K562 (cell line): ENCODE measurements around the gene TAP2. TPM values are rescaled to one million over a fixed set of nuclear protein-coding genes. Genes with fewer than 3 reads are reported as not detected.
A peak's percentile ranks its signal among the peaks of the same experiment; 100 is the strongest.

Source experiments
- ATAC-seq: fragments of 200-7000 bp; cut with Tn5 transposase; 3 replicates; pipeline ENCODE4 v1.9.1; 2020; ENCODE audit warnings: moderate library complexity
- BruUV-seq: library from RNA; stranded (reverse); fragments of 400-500 nt; replicated peaks from 2 replicates; lab custom pipeline; 2021; lab: Mats Ljungman, UMichigan
- CTCF ChIA-PET: fragments of 300-600 bp; formaldehyde crosslinking; extraction: SDS; loops from one replicate; lab custom pipeline; 2021; ENCODE audit warnings: low intra/inter-chr PET ratio; lab: Yijun Ruan, JAX
- POLR2A ChIA-PET: fragments of 300-600, 350-650 bp; sonication (Branson Sonifier 250); formaldehyde crosslinking; extraction: SDS; loops from one replicate; lab custom pipeline; 2021; ENCODE audit warnings: antibody characterized with exemption, inconsistent platforms; lab: Yijun Ruan, JAX
- DNase-seq, 4 experiments: peaks; one replicate each; pipeline versions ENCODE4 v3.0.0 to v3.0.0-alpha.2; 2011 to 2018; ENCODE audit warnings: low spot score in 3 of 4, mixed read lengths in 3 of 4; ENCODE audit errors: extremely low read depth in 1 of 4
- FAIRE-seq: peaks from 2 replicates; lab custom pipeline; 2011; peaks lifted over from hg19 to GRCh38; lab: Jason Lieb, UNC
- H2AFZ ChIP-seq: 2 replicates; pipeline ENCODE4 v1.6.0; 2011; ENCODE audit warnings: low read depth, low read length, control low read depth, inconsistent platforms
- H3K27ac ChIP-seq: fragments of 200-600 bp; 3 replicates; pipeline ENCODE4 v1.8.0; 2011; ENCODE audit warnings: low read depth, mild to moderate bottlenecking, control low read depth, inconsistent platforms, low read length, moderate library complexity, mixed read lengths; ENCODE audit errors: extremely low read depth
- H3K27me3 ChIP-seq, 2 experiments: fragments of 300-600 bp in 1 of 2; 2 replicates in 1 of 2; 3 replicates in 1 of 2; pipeline versions ENCODE4 v1.6.0 to v1.8.0; 2011; ENCODE audit warnings: inconsistent platforms in 2 of 2, low read length in 2 of 2, mild to moderate bottlenecking in 1 of 2, mixed read lengths in 1 of 2, moderate library complexity in 1 of 2; ENCODE audit not compliant: control insufficient read depth in 2 of 2, insufficient read depth in 2 of 2
- H3K36me3 ChIP-seq: fragments of 300-600 bp; 3 replicates; pipeline ENCODE4 v1.8.0; 2011; ENCODE audit warnings: mild to moderate bottlenecking, low read length, inconsistent platforms; ENCODE audit not compliant: control insufficient read depth, insufficient read depth
- H3K4me1 ChIP-seq, 2 experiments: fragments of 200-600 bp in 1 of 2; replicated peaks in 1 of 2; 2 replicates in 1 of 2; 3 replicates in 1 of 2; pipeline versions ENCODE4 v1.5.1 to v1.8.0; 2011; ENCODE audit warnings: inconsistent platforms in 2 of 2, low read length in 2 of 2, mild to moderate bottlenecking in 1 of 2, mixed read lengths in 1 of 2, moderate library complexity in 1 of 2; ENCODE audit not compliant: control insufficient read depth in 2 of 2, insufficient read depth in 2 of 2
- H3K4me2 ChIP-seq: 2 replicates; pipeline ENCODE4 v1.6.1; 2011; ENCODE audit warnings: low read length, control low read depth, inconsistent platforms, mixed read lengths; ENCODE audit not compliant: insufficient read depth
- H3K4me3 ChIP-seq: fragments of 200-600 bp; sonication (generic), shearing (Covaris generic); 2 replicates; pipeline ENCODE4 v1.5.1; 2016; ENCODE audit warnings: control low read depth, inconsistent platforms
- H3K79me2 ChIP-seq: fragments of 200-600 bp; 3 replicates; pipeline ENCODE4 v1.8.0; 2011; ENCODE audit warnings: low read length, inconsistent platforms; ENCODE audit not compliant: control insufficient read depth, insufficient read depth
- H3K9ac ChIP-seq, 2 experiments: 2 replicates each; pipeline versions ENCODE4 v1.6.0 to v1.6.1; 2011; ENCODE audit warnings: low read depth in 2 of 2, low read length in 2 of 2, control low read depth in 1 of 2, inconsistent platforms in 1 of 2, mild to moderate bottlenecking in 1 of 2, mixed read lengths in 1 of 2; ENCODE audit not compliant: insufficient read depth in 1 of 2
- H3K9me1 ChIP-seq: one replicate; pipeline ENCODE4 v1.6.0; 2011; ENCODE audit warnings: inconsistent platforms, mild to moderate bottlenecking, low read length, moderate library complexity; ENCODE audit not compliant: control insufficient read depth, insufficient read depth
- H3K9me3 ChIP-seq: replicated peaks from 2 replicates; pipeline ENCODE4 v1.5.1; 2011; ENCODE audit warnings: low read depth, low read length, inconsistent platforms; ENCODE audit not compliant: control insufficient read depth, insufficient read depth
- H4K20me1 ChIP-seq: replicated peaks from 2 replicates; pipeline ENCODE4 v1.6.1; 2011; ENCODE audit warnings: low read length, inconsistent platforms, mixed read lengths; ENCODE audit not compliant: control insufficient read depth, insufficient read depth
- C11orf30 ChIP-seq: fragments of 450-650 bp; IDR thresholded peaks from 2 replicates; pipeline ENCODE4 v1.6.1; 2016; ENCODE audit warnings: low read depth, mild to moderate bottlenecking
- GATA2 ChIP-seq: sonication (generic); formaldehyde crosslinking; IDR thresholded peaks from 2 replicates; pipeline ENCODE4 v1.4.0; 2020; ENCODE audit warnings: mild to moderate bottlenecking, missing genetic modification reagents
- HDGF ChIP-seq: fragments of 450-650 bp; IDR thresholded peaks from 2 replicates; pipeline ENCODE4 v1.6.1; 2016
- MAFF ChIP-seq: IDR thresholded peaks from 2 replicates; pipeline ENCODE4 v1.6.1; 2012; ENCODE audit warnings: low read length, improper control_type of control experiment
- MAFG ChIP-seq: fragments of 450-650 bp; conservative IDR thresholded peaks from 2 replicates; pipeline ENCODE4 v1.6.1; 2016; ENCODE audit warnings: missing genetic modification characterization, missing compliant biosample characterization
- MAFK ChIP-seq: IDR thresholded peaks from 2 replicates; pipeline ENCODE4 v1.6.1; 2011; ENCODE audit warnings: low read length, improper control_type of control experiment
- MAZ ChIP-seq, 2 experiments: fragments of 450-650 bp in 1 of 2; sonication (generic) in 1 of 2; formaldehyde crosslinking; IDR thresholded peaks in 1 of 2; conservative IDR thresholded peaks in 1 of 2; 2 replicates each; pipeline versions ENCODE4 v1.4.0 to v1.5.0; 2020; ENCODE audit warnings: mild to moderate bottlenecking in 1 of 2, missing genetic modification reagents in 1 of 2
- MEIS2 ChIP-seq: fragments of 450-650 bp; IDR thresholded peaks from 2 replicates; pipeline ENCODE4 v1.6.1; 2014; ENCODE audit warnings: mild to moderate bottlenecking; ENCODE audit not compliant: partially characterized antibody
- MLX ChIP-seq, 2 experiments: fragments of 450-650 bp in 1 of 2; sonication (generic) in 1 of 2; formaldehyde crosslinking; conservative IDR thresholded peaks; 2 replicates each; pipeline versions ENCODE4 v1.4.0 to v1.8.1; 2020 to 2022; ENCODE audit warnings: mild to moderate bottlenecking in 1 of 2, missing genetic modification reagents in 1 of 2
- ZC3H11A ChIP-seq: IDR thresholded peaks from 2 replicates; pipeline ENCODE4 v1.6.1; 2012; ENCODE audit warnings: low read depth, low read length, improper control_type of control experiment
- ZNF316 ChIP-seq: fragments of 450-650 bp; IDR thresholded peaks from 2 replicates; pipeline ENCODE4 v1.6.1; 2016
- WGBS: fragments of 100-300 bp; shearing (Covaris generic); methylation state at CpG from one replicate; pipeline ENCODE4 v1.1.6; 2016; ENCODE audit warnings: low coverage, mixed read lengths; ENCODE audit not compliant: insufficient coverage; ENCODE audit errors: missing lambda C conversion rate; 5-methylcytosine and 5-hydroxymethylcytosine counted together
- in situ Hi-C: fragments of 300-500 bp; cut with MboI; formaldehyde crosslinking; loops from 4 replicates; pipeline ENCODE4 v1.15.0; 2018; ENCODE audit warnings: inconsistent platforms, mixed read lengths
- intact Hi-C: fragments of 100-400 bp; cut with micrococcal nuclease; formaldehyde crosslinking; loops from 2 replicates; pipeline ENCODE4 v1.14.2; 2022
- polyA plus RNA-seq, 8 experiments: library from polyadenylated mRNA; depleted of rRNA in 4 of 8; stranded (reverse) in 5 of 8; unstranded in 3 of 8; fragments of >200 nt; fragmentation: Nextera tagmentation in 2 of 8; fragmentation: Illumina TruSeq in 1 of 8; extraction: Ambion mirVana in 2 of 8; extraction: Trizol in 1 of 8; gene quantifications; 2 replicates each; pipeline versions ENCODE4 v1.2.1 to v1.2.3, GENCODE V29; 2011 to 2014; ENCODE audit warnings: inconsistent platforms in 1 of 8, missing spikeins in 1 of 8
- total RNA-seq, 7 experiments: library from RNA; depleted of rRNA in 6 of 7; stranded (reverse); fragments of >200 nt in 6 of 7; fragmentation: Illumina TruSeq in 2 of 7; extraction: Trizol in 2 of 7; gene quantifications; 2 replicates each; pipeline versions ENCODE4 v1.2.1 to v1.2.3, GENCODE V29; 2011 to 2021; ENCODE audit warnings: low replicate concordance in 1 of 7

TAP2 gene
- total and polyA plus RNA-seq, 9 of the 15 experiments (the other 6 are each of a cell fraction or from before 2014, with no cell fraction given), result 2.0 to 53.5 (median 19.6) TPM

- Histone ChIP-seq H3K9me1 (no peaks in the 10 kb centered on the region), H3K4me1 (peaks cover 21 to 23% of the 10 kb centered on the region in 2 experiments), H3K27ac (no peak overlapping the region), H4K20me1 (0 out of 2 replicates have a peak, but pooled peaks cover 8% of the 10 kb centered on the region), H3K4me2 (no peak overlapping the region), H3K36me3 (no peaks in the 10 kb centered on the region), H2AFZ (no peak overlapping the region), H3K9me3 (no peaks in the 10 kb centered on the region), H3K79me2 (no peaks in the 10 kb centered on the region), H3K4me3 (no peak overlapping the region), H3K27me3 (peaks cover 13 to 27% of the 10 kb centered on the region in 2 experiments; a peak in 4 of 5 replicates), H3K9ac (no peak overlapping the region)
- ATAC-seq (no peak), FAIRE-seq (no peak), DNase-seq (no peak)
- TF ChIP-seq ZC3H11A (no peak), ZNF316 (peak; percentile 88), HDGF (no peak), MAFF (peak; percentile 73), MLX (CRISPR knock-in tag; conservative IDR thresholded peaks at IDR 0.05) (no peak), GATA2 (CRISPR knock-in tag) (no peak), MAZ (CRISPR knock-in tag; conservative IDR thresholded peaks at IDR 0.05 in 1 of 2, IDR thresholded peaks at IDR 0.05 in 1 of 2) (no peak), MAFG (tag) (peak; percentile 88), C11orf30 (peak; percentile 84), MAFK (peak; percentile 73), MEIS2 (no peak)
- intact Hi-C loops, result no loop called here
- POLR2A ChIA-PET, result interaction anchor here (0.6 to 7.5 kb wide), 7 partner anchors 10 to 116 kb away, joined by 3 to 56 read pairs (median 5); partner anchors contain the start of gene TAP2
- no TSS peak for BruUV-seq
- in situ Hi-C loops, result no loop called here
- WGBS, result 11% methylated on average over 5 of the region's 5 CpGs
- CTCF ChIA-PET, result interaction anchor here (0.7 kb wide), 1 partner anchor 58 kb away, joined by 3 read pairs; no protein-coding TSS in a partner anchor
These were observed 19.7 kb upstream of the TAP2 start for GRCh38 chr6:32858194-32858593.
